Measurements from ENCODE around the gene CLASP1.
"Not testable (repeated sequence)": the region's sequence is repeated elsewhere in the genome, so short reads cannot be mapped to it uniquely, and the experiment has no call there.

Gene CLASP1

GRCh38 chr2:121613152-121613551, 36.1 kb downstream of the CLASP1 start:
- DNase-seq, result no peak

- no peak for DNase-seq
Observed at GRCh38 chr2:121611730-121612705, 37.2 kb downstream of the CLASP1 start.

GRCh38 chr2:121611048-121611649, 38.1 kb downstream of the CLASP1 start:
- not testable (repeated sequence) for DNase-seq

- not testable (repeated sequence) for DNase-seq
Observed at GRCh38 chr2:121610487-121610874, 38.8 kb downstream of the CLASP1 start.

- DNase-seq, result no peak
Observed at GRCh38 chr2:121608967-121609366, 40.3 kb downstream of the CLASP1 start.

GRCh38 chr2:121608367-121608766, 40.9 kb downstream of the CLASP1 start:
- DNase-seq, result no peak

- DNase-seq, result no peak
Observed at GRCh38 chr2:121605820-121606733, 43.2 kb downstream of the CLASP1 start.

- no peak for DNase-seq
Observed at GRCh38 chr2:121603185-121603584, 46.1 kb downstream of the CLASP1 start.

GRCh38 chr2:121599963-121600651, 49.2 kb downstream of the CLASP1 start:
- DNase-seq, result no peak

- no peak for DNase-seq
Observed at GRCh38 chr2:121598087-121598486, 51.2 kb downstream of the CLASP1 start.

GRCh38 chr2:121596221-121597080, 52.8 kb downstream of the CLASP1 start:
- no peak for DNase-seq

- no peak for DNase-seq
Observed at GRCh38 chr2:121595012-121595891, 54.0 kb downstream of the CLASP1 start.

GRCh38 chr2:121591199-121591598, 58.1 kb downstream of the CLASP1 start:
- DNase-seq, result no peak

GRCh38 chr2:121588357-121588756, 60.9 kb downstream of the CLASP1 start:
- no peak for DNase-seq

GRCh38 chr2:121587131-121587530, 62.1 kb downstream of the CLASP1 start:
- DNase-seq, result no peak

- no peak for DNase-seq
Observed at GRCh38 chr2:121584741-121585140, 64.5 kb downstream of the CLASP1 start.

- no peak for DNase-seq
Observed at GRCh38 chr2:121583555-121583954, 65.7 kb downstream of the CLASP1 start.

GRCh38 chr2:121582272-121582671, 67.0 kb downstream of the CLASP1 start:
- DNase-seq, result no peak

GRCh38 chr2:121579309-121579708, 70.0 kb downstream of the CLASP1 start:
- DNase-seq, result no peak

- no peak for DNase-seq
Observed at GRCh38 chr2:121577381-121577780, 71.9 kb downstream of the CLASP1 start.
